Hepatocyte (in vitro differentiated cells): Measurements from ENCODE around the gene OBSCN. TPM values are rescaled to one million over a fixed set of nuclear protein-coding genes. Genes with fewer than 3 reads are reported as not detected.

ENCODE experiments used
- DNase-seq: peaks from one replicate; pipeline ENCODE4 v3.0.0-alpha.2; 2016; ENCODE audit warnings: low spot score
- H2AFZ ChIP-seq: fragments of 200-600 bp; sonication (generic); 2 replicates; pipeline ENCODE4 v1.6.0; 2016; ENCODE audit warnings: antibody characterized with exemption, mild to moderate bottlenecking
- H3K27ac ChIP-seq: fragments of 200-600 bp; sonication (generic); 2 replicates; pipeline ENCODE4 v1.5.1; 2016; ENCODE audit warnings: mild to moderate bottlenecking
- H3K27me3 ChIP-seq: fragments of 200-600 bp; sonication (generic); 2 replicates; pipeline ENCODE4 v1.6.1; 2016
- H3K36me3 ChIP-seq: fragments of 200-600 bp; sonication (generic); replicated peaks from 2 replicates; pipeline ENCODE4 v1.5.1; 2016; ENCODE audit warnings: low read depth; ENCODE audit not compliant: insufficient read depth
- H3K4me1 ChIP-seq: fragments of 200-600 bp; sonication (generic); 2 replicates; pipeline ENCODE4 v1.5.1; 2016; ENCODE audit warnings: mild to moderate bottlenecking, moderate library complexity; ENCODE audit not compliant: insufficient read depth
- H3K4me2 ChIP-seq: fragments of 200-600 bp; sonication (generic); 2 replicates; pipeline ENCODE4 v1.6.0; 2016
- H3K4me3 ChIP-seq: fragments of 200-600 bp; sonication (generic); 2 replicates; pipeline ENCODE4 v1.5.1; 2016; ENCODE audit warnings: mild to moderate bottlenecking
- H3K79me2 ChIP-seq: fragments of 200-600 bp; sonication (generic); 2 replicates; pipeline ENCODE4 v1.6.0; 2017; ENCODE audit warnings: mild to moderate bottlenecking
- H3K9me2 ChIP-seq: fragments of 200-600 bp; sonication (generic); replicated peaks from 2 replicates; pipeline ENCODE4 v1.6.0; 2017; ENCODE audit warnings: mild to moderate bottlenecking; ENCODE audit not compliant: insufficient read depth
- H3K9me3 ChIP-seq: fragments of 200-600 bp; sonication (generic); 2 replicates; pipeline ENCODE4 v1.5.1; 2016; ENCODE audit warnings: low read depth, mild to moderate bottlenecking
- H4K20me1 ChIP-seq: fragments of 200-600 bp; sonication (generic); 2 replicates; pipeline ENCODE4 v1.6.0; 2016; ENCODE audit warnings: mild to moderate bottlenecking; ENCODE audit not compliant: insufficient read depth, poor library complexity, severe bottlenecking
- EZH2 ChIP-seq: fragments of 200-600 bp; sonication (generic); IDR thresholded peaks from 2 replicates; pipeline ENCODE4 v1.6.1; 2016; ENCODE audit warnings: antibody characterized with exemption, mild to moderate bottlenecking, borderline replicate concordance
- EZH2phosphoT487 ChIP-seq: fragments of 200-600 bp; sonication (generic); IDR thresholded peaks from one replicate; pipeline ENCODE4 v1.6.1; 2018; ENCODE audit warnings: antibody characterized with exemption, mild to moderate bottlenecking, low read depth, moderate library complexity; ENCODE audit not compliant: unreplicated experiment, severe bottlenecking
- WGBS: methylation state at CpG from one replicate; pipeline ENCODE4 v1.1.6; 2016; ENCODE audit warnings: low lambda C conversion rate; ENCODE audit errors: missing lambda C conversion rate; 5-methylcytosine and 5-hydroxymethylcytosine counted together
- polyA plus RNA-seq: library from polyadenylated mRNA; unstranded; fragments of >200 nt; fragmentation: Nextera tagmentation; extraction: Ambion mirVana; gene quantifications from 2 replicates; pipeline ENCODE4 v1.2.1, GENCODE V29; 2016
- total RNA-seq: library from RNA; depleted of rRNA; stranded (reverse); fragments of >200 nt; gene quantifications from 2 replicates; pipeline ENCODE4 v1.2.3, GENCODE V29; 2014
- TF ChIP-seq, protein P1 (sequence below): fragments of 200-600 bp; sonication (generic); IDR thresholded peaks from 2 replicates; pipeline ENCODE4 v1.5.1; 2016; ENCODE audit warnings: antibody characterized with exemption, mild to moderate bottlenecking; ENCODE audit not compliant: poor library complexity

OBSCN gene
- total and polyA plus RNA-seq, 2 experiments from 2014 or later: 15.0 to 22.4 TPM

DNA sequence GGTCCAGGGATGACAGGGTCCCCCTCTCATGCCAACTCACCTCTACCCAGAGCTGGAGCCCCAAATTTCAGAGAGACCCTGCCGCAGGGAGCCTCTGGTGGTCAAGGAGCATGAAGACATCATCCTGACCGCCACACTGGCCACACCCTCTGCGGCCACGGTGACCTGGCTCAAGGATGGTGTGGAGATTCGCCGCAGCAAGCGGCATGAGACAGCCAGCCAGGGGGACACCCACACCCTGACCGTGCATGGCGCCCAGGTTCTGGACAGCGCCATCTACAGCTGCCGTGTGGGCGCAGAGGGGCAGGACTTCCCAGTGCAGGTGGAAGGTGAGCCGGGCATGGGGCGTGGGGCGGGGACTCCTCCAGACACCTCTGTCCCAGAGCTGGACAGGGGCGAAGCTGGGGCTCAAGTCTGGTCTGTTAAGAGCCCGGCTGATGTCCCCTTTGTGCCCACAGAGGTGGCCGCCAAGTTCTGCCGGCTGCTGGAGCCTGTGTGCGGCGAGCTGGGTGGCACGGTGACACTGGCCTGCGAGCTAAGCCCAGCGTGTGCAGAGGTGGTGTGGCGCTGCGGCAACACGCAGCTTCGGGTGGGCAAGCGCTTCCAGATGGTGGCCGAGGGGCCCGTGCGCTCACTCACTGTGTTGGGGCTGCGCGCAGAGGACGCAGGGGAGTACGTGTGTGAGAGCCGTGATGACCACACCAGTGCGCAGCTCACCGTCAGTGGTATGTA is 66.0 kb downstream of the OBSCN start:
- Histone ChIP-seq H3K36me3 (no peaks in the 10 kb centered on the region), H4K20me1 (no peaks in the 10 kb centered on the region), H3K9me3 (no peaks in the 10 kb centered on the region), H3K79me2 (no peaks in the 10 kb centered on the region), H3K4me3 (no peak overlapping the region), H3K9me2 (no peaks in the 10 kb centered on the region), H3K4me2 (no peak overlapping the region), H3K27me3 (no peaks in the 10 kb centered on the region), H2AFZ (no peak overlapping the region), H3K4me1 (no peaks in the 10 kb centered on the region), H3K27ac (no peak overlapping the region)
- TF ChIP-seq EZH2 (no peak), EZH2phosphoT487 (no peak)
- TF ChIP-seq, protein P1, sequence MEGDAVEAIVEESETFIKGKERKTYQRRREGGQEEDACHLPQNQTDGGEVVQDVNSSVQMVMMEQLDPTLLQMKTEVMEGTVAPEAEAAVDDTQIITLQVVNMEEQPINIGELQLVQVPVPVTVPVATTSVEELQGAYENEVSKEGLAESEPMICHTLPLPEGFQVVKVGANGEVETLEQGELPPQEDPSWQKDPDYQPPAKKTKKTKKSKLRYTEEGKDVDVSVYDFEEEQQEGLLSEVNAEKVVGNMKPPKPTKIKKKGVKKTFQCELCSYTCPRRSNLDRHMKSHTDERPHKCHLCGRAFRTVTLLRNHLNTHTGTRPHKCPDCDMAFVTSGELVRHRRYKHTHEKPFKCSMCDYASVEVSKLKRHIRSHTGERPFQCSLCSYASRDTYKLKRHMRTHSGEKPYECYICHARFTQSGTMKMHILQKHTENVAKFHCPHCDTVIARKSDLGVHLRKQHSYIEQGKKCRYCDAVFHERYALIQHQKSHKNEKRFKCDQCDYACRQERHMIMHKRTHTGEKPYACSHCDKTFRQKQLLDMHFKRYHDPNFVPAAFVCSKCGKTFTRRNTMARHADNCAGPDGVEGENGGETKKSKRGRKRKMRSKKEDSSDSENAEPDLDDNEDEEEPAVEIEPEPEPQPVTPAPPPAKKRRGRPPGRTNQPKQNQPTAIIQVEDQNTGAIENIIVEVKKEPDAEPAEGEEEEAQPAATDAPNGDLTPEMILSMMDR: no peak
- WGBS: 95% methylated on average over 38 of the region's 39 CpGs
- DNase-seq: no peak

DNA sequence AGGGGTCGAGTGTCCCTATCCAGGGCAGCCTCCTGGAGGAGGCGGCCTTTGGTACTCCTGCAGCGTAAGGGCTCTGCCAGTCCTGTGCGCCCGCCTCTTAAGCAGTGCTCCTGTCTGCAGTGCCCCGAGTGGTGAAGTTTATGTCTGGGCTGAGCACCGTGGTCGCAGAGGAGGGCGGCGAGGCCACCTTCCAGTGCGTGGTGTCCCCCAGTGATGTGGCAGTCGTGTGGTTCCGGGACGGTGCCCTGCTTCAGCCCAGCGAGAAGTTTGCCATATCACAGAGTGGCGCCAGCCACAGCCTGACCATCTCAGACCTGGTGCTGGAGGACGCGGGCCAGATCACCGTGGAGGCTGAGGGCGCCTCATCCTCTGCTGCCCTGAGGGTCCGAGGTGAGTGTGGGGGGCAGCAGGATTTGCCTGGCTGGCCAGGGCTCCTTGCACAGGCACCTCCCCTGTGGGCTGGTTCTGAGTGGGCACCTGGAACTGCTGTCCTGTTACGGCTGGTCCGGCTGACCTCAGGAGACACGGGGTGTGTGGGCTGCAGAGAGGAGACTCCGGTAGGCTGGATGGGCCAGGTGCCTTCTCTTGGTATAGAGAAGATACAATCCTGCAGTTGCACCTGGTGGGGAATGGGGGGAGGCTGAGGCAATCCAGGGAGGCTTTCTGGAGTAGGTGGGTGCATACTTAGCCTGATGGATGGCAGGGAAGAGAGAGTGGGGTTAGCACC is 66.8 kb downstream of the OBSCN start:
- H4K20me1 ChIP-seq: no peaks in the 10 kb centered on the region
- WGBS: 93% methylated on average over 25 of the region's 25 CpGs
- DNase-seq: no peak
- H3K4me2 ChIP-seq: peak overlapping the region; percentile 93
- H3K27ac ChIP-seq: no peak overlapping the region
- no peaks in the 10 kb centered on the region for H3K79me2 ChIP-seq
- no peaks in the 10 kb centered on the region for H3K36me3 ChIP-seq
- H3K27me3 ChIP-seq: no peaks in the 10 kb centered on the region
- TF ChIP-seq EZH2: no peak
- TF ChIP-seq EZH2phosphoT487: no peak
- TF ChIP-seq, protein P1: no peak
- no peaks in the 10 kb centered on the region for H3K9me3 ChIP-seq
- H3K9me2 ChIP-seq: no peaks in the 10 kb centered on the region
- no peaks in the 10 kb centered on the region for H3K4me1 ChIP-seq
- H2AFZ ChIP-seq: no peak overlapping the region
- no peak overlapping the region for H3K4me3 ChIP-seq

DNA sequence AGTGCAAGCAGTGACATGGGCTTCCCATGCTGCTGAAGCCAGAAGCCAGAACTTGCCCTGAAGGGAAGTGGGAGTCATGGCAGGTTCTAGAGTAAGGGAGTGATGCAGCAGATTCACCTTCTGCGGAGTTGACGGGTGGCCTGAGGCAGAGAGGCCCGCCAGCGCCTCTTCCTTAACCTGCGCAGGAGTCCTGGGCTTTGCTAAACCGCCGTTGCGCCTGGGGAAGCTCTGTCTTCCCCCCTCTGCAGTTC is 67.3 kb downstream of the OBSCN start:
- TF ChIP-seq, protein P1: no peak
- TF ChIP-seq EZH2phosphoT487 (no peak), EZH2 (no peak)
- Histone ChIP-seq H3K79me2 (no peaks in the 10 kb centered on the region), H3K27ac (no peak overlapping the region), H3K9me2 (no peaks in the 10 kb centered on the region), H3K9me3 (no peaks in the 10 kb centered on the region), H3K4me1 (no peaks in the 10 kb centered on the region), H3K36me3 (no peaks in the 10 kb centered on the region), H4K20me1 (no peaks in the 10 kb centered on the region), H3K4me3 (peak overlapping the region; percentile 71), H3K4me2 (peak overlapping the region; percentile 93), H3K27me3 (no peaks in the 10 kb centered on the region), H2AFZ (peak overlapping the region; percentile 71)
- WGBS: 60% methylated on average over 8 of the region's 8 CpGs
- no peak for DNase-seq
